22Rv1 (cell line): ENCODE results near the gene FAM107B.

Experiments used
- ZFX ChIP-seq: fragments of 450-650 bp; IDR thresholded peaks from 2 replicates; pipeline ENCODE4 v1.6.1; 2017; ENCODE audit warnings: antibody characterized with exemption, borderline replicate concordance
- TF ChIP-seq, protein P1 (sequence below): fragments of 450-650 bp; IDR thresholded peaks from 2 replicates; pipeline ENCODE4 v1.5.1; 2017; ENCODE audit warnings: mild to moderate bottlenecking

DNA sequence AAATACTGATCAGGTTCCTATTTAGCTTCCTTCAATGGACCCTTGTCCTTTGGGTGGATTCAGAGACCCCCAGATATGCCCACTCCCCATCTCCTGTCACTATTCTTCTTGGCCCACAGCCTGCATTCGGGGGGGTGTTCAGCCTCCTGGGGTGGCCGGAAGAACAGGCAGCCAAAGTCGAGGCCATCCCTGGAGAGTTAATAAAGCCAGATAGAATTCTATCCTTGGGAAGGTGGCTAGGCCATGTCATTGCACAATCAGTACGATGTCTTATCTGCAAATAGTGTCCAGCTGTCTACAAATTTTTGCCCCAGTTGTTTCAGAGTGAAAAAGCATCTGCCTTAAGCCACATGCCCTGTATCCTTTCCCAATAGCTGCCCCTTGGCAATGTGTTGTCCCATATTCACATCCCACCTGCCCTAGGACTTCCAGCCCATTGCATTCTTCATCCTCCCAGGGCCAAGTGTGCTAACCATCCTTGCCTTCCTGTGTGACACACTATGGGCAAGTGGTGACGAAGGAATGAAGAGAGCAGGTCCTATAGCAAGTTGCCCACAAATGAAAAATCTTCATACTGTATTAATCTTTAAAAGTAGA is 9.9 kb upstream of the FAM107B start:
- TF ChIP-seq, protein P1, sequence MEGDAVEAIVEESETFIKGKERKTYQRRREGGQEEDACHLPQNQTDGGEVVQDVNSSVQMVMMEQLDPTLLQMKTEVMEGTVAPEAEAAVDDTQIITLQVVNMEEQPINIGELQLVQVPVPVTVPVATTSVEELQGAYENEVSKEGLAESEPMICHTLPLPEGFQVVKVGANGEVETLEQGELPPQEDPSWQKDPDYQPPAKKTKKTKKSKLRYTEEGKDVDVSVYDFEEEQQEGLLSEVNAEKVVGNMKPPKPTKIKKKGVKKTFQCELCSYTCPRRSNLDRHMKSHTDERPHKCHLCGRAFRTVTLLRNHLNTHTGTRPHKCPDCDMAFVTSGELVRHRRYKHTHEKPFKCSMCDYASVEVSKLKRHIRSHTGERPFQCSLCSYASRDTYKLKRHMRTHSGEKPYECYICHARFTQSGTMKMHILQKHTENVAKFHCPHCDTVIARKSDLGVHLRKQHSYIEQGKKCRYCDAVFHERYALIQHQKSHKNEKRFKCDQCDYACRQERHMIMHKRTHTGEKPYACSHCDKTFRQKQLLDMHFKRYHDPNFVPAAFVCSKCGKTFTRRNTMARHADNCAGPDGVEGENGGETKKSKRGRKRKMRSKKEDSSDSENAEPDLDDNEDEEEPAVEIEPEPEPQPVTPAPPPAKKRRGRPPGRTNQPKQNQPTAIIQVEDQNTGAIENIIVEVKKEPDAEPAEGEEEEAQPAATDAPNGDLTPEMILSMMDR, result no peak
- TF ChIP-seq ZFX, result no peak
